Subcutaneous abdominal adipose tissue (tissue), 5 donors: ENCODE data around the gene CAMK2A.

Source experiments
- H3K27ac ChIP-seq: one replicate; pipeline ENCODE4 v1.7.0; 2013; ENCODE audit warnings: low read depth, mild to moderate bottlenecking, inconsistent platforms, low read length, moderate library complexity
- H3K27me3 ChIP-seq, 5 donors: one replicate each; pipeline ENCODE4 v1.7.0; 2013; ENCODE audit warnings: low read length in 5 of 5, inconsistent platforms in 1 of 5; ENCODE audit not compliant: control insufficient read depth in 5 of 5, insufficient read depth in 4 of 5
- H3K36me3 ChIP-seq, 5 donors: one replicate each; pipeline ENCODE4 v1.7.0; 2013; ENCODE audit warnings: low read length in 5 of 5; ENCODE audit not compliant: control insufficient read depth in 5 of 5, insufficient read depth in 5 of 5
- H3K4me1 ChIP-seq, 5 donors: one replicate each; pipeline ENCODE4 v1.7.0; 2013; ENCODE audit warnings: low read length in 5 of 5, mild to moderate bottlenecking in 3 of 5, moderate library complexity in 1 of 5; ENCODE audit not compliant: control insufficient read depth in 5 of 5, insufficient read depth in 5 of 5
- H3K4me3 ChIP-seq, 5 donors: one replicate each; pipeline ENCODE4 v1.7.0; 2013; ENCODE audit warnings: low read length in 5 of 5, low read depth in 1 of 5
- H3K9ac ChIP-seq, 5 donors: one replicate each; pipeline ENCODE4 v1.7.0; 2013; ENCODE audit warnings: low read length in 5 of 5, mild to moderate bottlenecking in 4 of 5, moderate library complexity in 3 of 5
- H3K9me3 ChIP-seq, 5 donors: one replicate each; pipeline ENCODE4 v1.7.0; 2013; ENCODE audit warnings: low read length in 5 of 5; ENCODE audit not compliant: control insufficient read depth in 5 of 5
- donor health status: healthy.
- donor health status: healthy.
- donor health status: healthy.
- donor health status: healthy.
- donor health status: healthy.

Gene CAMK2A

DNA sequence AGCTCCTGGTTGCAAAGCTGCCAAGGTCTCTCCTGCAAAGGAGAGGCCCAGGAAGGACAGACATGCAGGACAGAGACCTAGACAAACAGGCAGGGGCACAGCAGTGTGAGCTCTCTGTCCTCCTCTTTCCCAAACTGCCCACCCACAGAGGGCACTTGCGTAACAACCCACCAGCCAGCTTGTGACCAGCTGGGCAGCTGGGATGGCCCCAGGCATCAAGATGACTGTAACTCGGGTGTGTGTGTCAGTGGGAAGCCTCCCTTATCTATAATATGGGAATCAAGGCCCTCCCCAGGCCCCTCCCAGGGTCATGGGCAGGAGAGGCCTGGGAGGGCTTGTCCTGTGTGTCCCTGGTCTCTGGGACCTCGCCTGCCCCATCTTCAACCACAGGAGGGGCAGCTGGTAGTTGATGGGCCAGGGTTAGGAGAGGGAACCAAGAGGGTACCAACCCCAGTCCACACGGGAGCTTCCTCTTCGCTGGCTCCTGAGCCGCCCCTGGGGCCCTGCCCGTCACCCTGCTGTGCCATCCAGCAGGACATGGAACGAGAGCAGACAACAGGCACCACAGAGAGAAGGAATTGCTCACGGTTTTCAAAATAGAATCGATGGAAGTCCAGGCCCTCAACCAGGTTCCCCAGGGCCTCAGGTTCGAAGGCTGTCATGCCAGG, 61.8 kb downstream of the CAMK2A start:
- no peaks in the 10 kb centered on the region for H3K4me1 ChIP-seq
- no peaks in the 10 kb centered on the region for H3K36me3 ChIP-seq
- H3K27ac ChIP-seq, result no peak overlapping the region
- no peaks in the 10 kb centered on the region for H3K9me3 ChIP-seq
- no peak overlapping the region for H3K9ac ChIP-seq
- no peaks in the 10 kb centered on the region for H3K27me3 ChIP-seq
- no peak overlapping the region for H3K4me3 ChIP-seq

DNA sequence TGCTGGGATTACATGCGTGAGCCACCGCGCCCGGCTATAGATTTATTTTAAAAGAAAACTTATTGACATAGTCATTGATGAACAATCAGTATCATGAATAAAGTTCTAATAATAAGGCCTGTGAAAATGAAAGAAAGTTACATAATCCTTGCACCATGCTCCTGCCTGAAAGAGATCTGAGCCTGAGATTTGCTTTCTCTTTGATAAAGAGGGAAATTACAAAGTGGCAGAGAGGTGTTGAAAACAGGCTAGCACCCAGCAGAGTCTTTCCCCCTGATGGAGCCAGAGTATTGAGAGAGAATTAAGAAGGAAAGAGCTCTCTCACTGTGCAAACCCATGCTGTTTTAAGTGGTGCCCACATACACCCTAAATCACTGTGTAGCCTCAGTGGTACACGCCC, 62.5 kb downstream of the CAMK2A start:
- H3K36me3 ChIP-seq, result no peaks in the 10 kb centered on the region
- H3K9me3 ChIP-seq, result no peaks in the 10 kb centered on the region
- H3K4me3 ChIP-seq, result no peak overlapping the region
- no peak overlapping the region for H3K9ac ChIP-seq
- no peaks in the 10 kb centered on the region for H3K4me1 ChIP-seq
- H3K27ac ChIP-seq, result no peak overlapping the region
- no peaks in the 10 kb centered on the region for H3K27me3 ChIP-seq

DNA sequence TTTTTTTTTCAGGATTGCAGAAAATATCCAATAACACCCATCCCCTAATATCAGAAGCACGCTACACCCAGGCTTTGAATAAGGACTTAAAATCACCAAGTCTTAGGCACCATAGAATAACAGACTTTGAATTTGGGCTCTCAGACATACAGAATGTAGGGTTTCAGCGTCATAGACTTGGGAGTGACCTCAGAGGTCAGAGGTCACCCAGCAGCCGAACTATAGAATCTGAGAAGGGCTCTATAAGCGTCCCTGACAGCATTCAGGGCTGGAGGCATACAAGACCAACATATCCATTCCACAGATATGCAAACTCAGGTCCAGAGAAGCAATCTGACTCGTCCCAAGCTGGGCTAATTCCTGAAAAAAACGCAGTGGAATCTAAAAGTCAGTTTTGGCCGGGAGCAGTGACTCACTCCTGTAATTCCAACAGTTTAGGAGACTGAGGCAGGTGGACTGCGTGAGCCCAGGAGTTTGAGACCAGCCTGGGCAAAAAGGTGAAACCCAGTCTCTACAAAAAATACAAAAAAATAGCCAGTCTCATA, 65.0 kb downstream of the CAMK2A start:
- H3K27me3 ChIP-seq, result peaks cover 0 to 6% (median 2%) of the 10 kb centered on the region in 5 donors
- H3K36me3 ChIP-seq, result no peaks in the 10 kb centered on the region
- no peak overlapping the region for H3K4me3 ChIP-seq
- H3K27ac ChIP-seq, result no peak overlapping the region
- no peak overlapping the region for H3K9ac ChIP-seq
- H3K4me1 ChIP-seq, result no peaks in the 10 kb centered on the region
- no peaks in the 10 kb centered on the region for H3K9me3 ChIP-seq

DNA sequence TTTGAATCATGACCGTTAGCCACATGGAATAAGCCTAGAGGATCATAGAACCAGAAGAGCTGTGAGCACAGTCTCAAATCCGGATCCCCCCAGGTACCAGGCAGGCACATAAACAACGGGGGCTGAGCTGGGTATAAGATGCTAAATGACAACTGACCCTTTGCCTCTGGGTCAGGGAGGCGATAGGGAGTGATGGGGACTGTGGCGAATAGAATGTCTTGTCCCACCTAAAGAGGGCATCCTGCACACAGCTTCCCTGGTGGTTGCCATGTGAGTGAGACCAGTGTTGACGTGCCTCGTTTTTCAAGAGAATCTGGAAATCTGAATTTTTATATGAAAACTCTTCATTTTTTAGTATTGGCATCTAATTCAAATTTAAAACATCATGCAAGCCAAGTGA, 66.1 kb downstream of the CAMK2A start:
- no peaks in the 10 kb centered on the region for H3K36me3 ChIP-seq
- peaks cover 0 to 6% (median 2%) of the 10 kb centered on the region in 5 donors for H3K27me3 ChIP-seq
- no peaks in the 10 kb centered on the region for H3K9me3 ChIP-seq
- H3K4me3 ChIP-seq, result no peak overlapping the region
- H3K9ac ChIP-seq, result no peak overlapping the region
- H3K4me1 ChIP-seq, result no peaks in the 10 kb centered on the region
- no peak overlapping the region for H3K27ac ChIP-seq

DNA sequence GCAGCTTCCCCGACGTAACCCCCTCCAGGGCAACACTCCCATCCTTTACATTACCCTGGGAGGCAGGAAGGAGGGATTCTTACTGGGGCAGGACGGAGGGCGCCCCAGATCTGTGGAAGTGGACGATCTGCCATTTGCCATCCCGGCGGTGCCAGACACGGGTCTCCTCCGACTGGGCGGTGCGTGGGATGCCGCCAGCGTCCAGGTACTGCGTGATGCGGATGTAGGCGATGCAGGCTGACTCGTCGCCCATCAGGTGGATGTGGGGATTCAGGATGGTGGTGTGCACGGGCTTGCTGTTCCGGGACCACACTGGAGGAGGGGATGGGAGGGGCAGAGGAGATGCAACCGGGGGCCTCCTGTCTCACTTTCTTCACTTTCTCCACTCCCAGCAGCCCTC, 66.7 kb downstream of the CAMK2A start:
- Histone ChIP-seq H3K36me3 (no peaks in the 10 kb centered on the region), H3K4me1 (peaks cover 0 to 2% (median 1%) of the 10 kb centered on the region in 5 donors), H3K27me3 (peaks cover 0 to 6% (median 2%) of the 10 kb centered on the region in 5 donors), H3K9ac (no peak overlapping the region), H3K4me3 (no peak overlapping the region), H3K9me3 (no peaks in the 10 kb centered on the region), H3K27ac (no peak overlapping the region)

DNA sequence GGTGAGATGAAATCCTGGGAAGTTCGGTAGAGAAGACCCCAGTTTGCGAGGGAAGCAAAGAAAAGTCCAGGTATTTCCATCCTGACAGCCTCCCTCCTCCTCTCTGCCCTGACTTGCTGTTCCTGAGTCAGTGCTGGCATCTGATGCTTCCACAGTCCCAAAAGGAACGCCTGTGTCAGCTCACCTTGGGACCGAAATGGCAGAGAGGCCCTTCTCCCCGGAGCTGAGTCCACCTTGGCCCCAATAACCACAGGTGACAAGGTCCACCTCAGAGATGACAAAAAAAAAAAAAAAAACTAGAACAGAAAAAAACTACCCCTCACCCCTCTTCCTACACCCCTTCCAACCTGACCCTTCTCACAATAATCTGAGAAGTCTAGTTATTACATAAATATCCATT, 68.1 kb downstream of the CAMK2A start:
- H3K27ac ChIP-seq, result no peak overlapping the region

DNA sequence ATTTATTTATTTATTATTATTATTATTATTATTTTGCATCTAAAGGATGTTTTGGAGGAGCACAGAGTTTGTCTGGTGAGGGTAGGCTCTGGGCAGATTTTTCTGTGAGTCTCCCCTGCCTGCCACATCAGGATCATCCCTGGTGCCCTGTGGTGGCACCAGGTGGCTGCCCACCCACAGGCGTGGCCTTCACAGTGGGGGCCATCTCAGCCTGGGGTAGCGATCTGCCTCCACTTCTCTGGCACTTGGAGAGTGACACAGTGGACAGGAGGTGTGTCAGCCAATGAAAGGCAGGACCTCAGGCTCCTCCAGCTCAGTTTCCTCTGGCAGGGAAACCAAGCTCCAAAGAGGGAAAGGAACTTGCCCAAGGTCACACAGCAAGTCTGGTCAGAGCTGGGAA, 69.7 kb downstream of the CAMK2A start:
- no peak overlapping the region for H3K27ac ChIP-seq
- H3K36me3 ChIP-seq, result no peaks in the 10 kb centered on the region
- H3K9ac ChIP-seq, result no peak overlapping the region
- H3K4me1 ChIP-seq, result peaks cover 0 to 12% (median 5%) of the 10 kb centered on the region in 5 donors
- no peak overlapping the region for H3K4me3 ChIP-seq
- peaks cover 0 to 14% (median 2%) of the 10 kb centered on the region in 5 donors for H3K27me3 ChIP-seq
- H3K9me3 ChIP-seq, result no peaks in the 10 kb centered on the region

More for the DNA sequence above, 68.1 kb downstream of the CAMK2A start:
- no peak overlapping the region for H3K9ac ChIP-seq
- H3K9me3 ChIP-seq, result no peaks in the 10 kb centered on the region
- no peaks in the 10 kb centered on the region for H3K36me3 ChIP-seq
- peaks cover 0 to 7% (median 1%) of the 10 kb centered on the region in 5 donors for H3K4me1 ChIP-seq
- H3K4me3 ChIP-seq, result no peak overlapping the region
- H3K27me3 ChIP-seq, result peaks cover 0 to 14% (median 2%) of the 10 kb centered on the region in 5 donors

DNA sequence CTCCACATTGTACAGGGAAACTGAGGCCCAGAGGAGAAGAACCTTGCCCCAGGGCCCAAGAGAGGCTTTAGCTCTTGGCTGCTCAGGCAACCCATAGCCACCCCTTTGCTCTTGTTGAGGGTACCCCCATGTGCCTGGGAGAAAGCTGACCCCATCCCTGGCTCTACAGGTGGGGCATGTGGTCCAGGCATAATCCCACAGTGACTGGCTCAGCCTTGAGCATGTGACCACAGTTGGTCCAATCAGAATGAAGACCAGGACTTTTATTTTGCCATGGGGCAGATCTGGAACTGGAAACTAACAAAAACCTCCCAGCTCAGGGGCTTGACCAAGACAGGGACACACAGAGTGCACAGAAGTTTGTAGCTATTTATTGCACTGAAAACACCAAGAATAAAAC, 70.4 kb downstream of the CAMK2A start:
- no peak overlapping the region for H3K4me3 ChIP-seq
- H3K9me3 ChIP-seq, result no peaks in the 10 kb centered on the region
- H3K9ac ChIP-seq, result no peak overlapping the region
- peaks cover 1 to 17% (median 10%) of the 10 kb centered on the region in 5 donors for H3K4me1 ChIP-seq
- no peak overlapping the region for H3K27ac ChIP-seq
- no peaks in the 10 kb centered on the region for H3K36me3 ChIP-seq
- H3K27me3 ChIP-seq, result peaks cover 0 to 14% (median 2%) of the 10 kb centered on the region in 5 donors

DNA sequence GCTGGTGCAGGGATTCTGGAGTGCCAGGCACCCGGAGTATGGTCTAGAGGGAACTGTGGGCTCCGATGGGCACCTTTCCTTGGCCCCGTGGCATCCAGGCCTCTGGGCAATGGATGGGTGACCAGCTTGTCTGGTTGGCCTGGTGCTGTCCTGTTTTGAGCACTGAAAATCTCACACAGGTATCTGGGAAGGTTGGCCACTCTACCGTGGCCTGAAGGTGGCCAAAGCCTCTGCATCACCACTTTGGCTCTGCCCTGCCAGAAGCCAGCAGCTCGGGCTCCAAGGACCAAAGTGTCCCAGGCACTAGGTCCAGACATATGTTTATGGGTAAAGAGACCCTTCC, 70.9 kb downstream of the CAMK2A start:
- H3K4me3 ChIP-seq, result no peak overlapping the region
- H3K36me3 ChIP-seq, result no peaks in the 10 kb centered on the region
- H3K4me1 ChIP-seq, result peaks cover 1 to 21% (median 10%) of the 10 kb centered on the region in 5 donors
- no peak overlapping the region for H3K9ac ChIP-seq
- no peaks in the 10 kb centered on the region for H3K9me3 ChIP-seq
- H3K27me3 ChIP-seq, result peaks cover 0 to 14% (median 2%) of the 10 kb centered on the region in 5 donors
- no peak overlapping the region for H3K27ac ChIP-seq

DNA sequence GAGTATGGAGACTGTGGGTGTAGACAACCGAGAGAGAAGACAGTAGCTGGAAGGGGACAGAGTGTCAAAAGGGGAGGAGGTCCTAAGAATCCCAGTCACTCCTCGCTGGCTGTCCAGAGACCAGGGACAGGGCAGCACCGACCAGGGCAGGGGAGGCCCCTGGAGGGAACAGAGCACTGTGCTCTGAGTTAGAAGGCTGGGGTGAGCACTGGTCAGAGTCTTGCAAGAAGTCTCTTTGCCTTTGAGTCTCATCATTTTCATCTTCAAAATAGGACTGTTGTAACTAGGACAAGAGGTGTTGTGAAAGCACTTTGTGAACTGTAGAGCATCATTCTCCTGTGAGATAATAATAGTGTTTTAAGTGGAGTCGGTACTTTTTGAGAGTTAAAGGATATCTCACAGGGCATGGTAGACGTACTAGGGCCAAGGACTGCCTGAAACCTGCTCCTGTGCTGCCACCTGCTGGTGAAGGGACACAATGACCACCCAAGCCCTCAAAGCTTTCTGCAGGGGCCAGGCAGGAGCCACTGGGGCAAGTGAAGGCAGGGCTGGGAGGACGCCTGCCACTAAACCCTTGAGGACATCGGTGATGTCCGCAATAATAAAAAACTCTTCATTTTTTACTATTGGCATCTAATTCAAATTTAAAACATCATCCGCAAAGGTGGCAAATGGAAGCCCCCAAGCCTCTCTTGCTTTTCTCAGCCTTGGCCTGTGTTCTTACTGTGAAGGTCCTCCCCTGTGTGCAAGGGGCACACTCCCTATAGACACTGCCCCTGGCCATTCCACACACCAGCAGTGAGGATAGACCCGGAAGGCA, 71.5 kb downstream of the CAMK2A start:
- no peaks in the 10 kb centered on the region for H3K36me3 ChIP-seq
- no peak overlapping the region for H3K4me3 ChIP-seq
- H3K9ac ChIP-seq, result no peak overlapping the region
- peaks cover 1 to 23% (median 10%) of the 10 kb centered on the region in 5 donors for H3K4me1 ChIP-seq
- peaks cover 0 to 18% (median 2%) of the 10 kb centered on the region in 5 donors for H3K27me3 ChIP-seq
- no peak overlapping the region for H3K27ac ChIP-seq
- H3K9me3 ChIP-seq, result no peaks in the 10 kb centered on the region
